Fibroblast of villous mesenchyme (primary cell): ENCODE data around the gene CDH22. TPM values are rescaled to one million over a fixed set of nuclear protein-coding genes. Genes with fewer than 3 reads are reported as not detected.

Experiments
- DNase-seq: peaks from one replicate; pipeline ENCODE4 v3.0.0-alpha.2; 2010; ENCODE audit warnings: low read depth
- H3K4me3 ChIP-seq: 2 replicates; pipeline ENCODE4 v1.5.1; 2011; ENCODE audit warnings: low read depth, mild to moderate bottlenecking, low read length
- CTCF ChIP-seq: IDR thresholded peaks from 2 replicates; pipeline ENCODE4 v1.5.1; 2012; ENCODE audit warnings: low read depth, mild to moderate bottlenecking, low read length; ENCODE audit not compliant: insufficient read depth
- total RNA-seq: library from RNA; depleted of rRNA; stranded (reverse); fragments of >200 nt; gene quantifications from 2 replicates; pipeline ENCODE4 v1.2.3, GENCODE V29; 2012

Gene CDH22
- total RNA-seq, 1 donor = not detected

- no peak for DNase-seq
- no peak overlapping the region for H3K4me3 ChIP-seq
- no peak for TF ChIP-seq CTCF
Measured at GRCh38 chr20:46342451-46343347, 34.4 kb upstream of the CDH22 start.

- TF ChIP-seq CTCF = no peak
- DNase-seq = no peak
- no peak overlapping the region for H3K4me3 ChIP-seq
Measured at GRCh38 chr20:46342010-46342378, 33.7 kb upstream of the CDH22 start.

GRCh38 chr20:46341074-46342009, 33.0 kb upstream of the CDH22 start:
- DNase-seq = no peak
- H3K4me3 ChIP-seq = no peak overlapping the region
- TF ChIP-seq CTCF = no peak

GRCh38 chr20:46339037-46339436, 30.7 kb upstream of the CDH22 start:
- no peak for DNase-seq

GRCh38 chr20:46336735-46337134, 28.4 kb upstream of the CDH22 start:
- TF ChIP-seq CTCF = no peak
- DNase-seq = no peak
- no peak overlapping the region for H3K4me3 ChIP-seq

More at GRCh38 chr20:46339037-46339436, 30.7 kb upstream of the CDH22 start:
- no peak overlapping the region for H3K4me3 ChIP-seq
- no peak for TF ChIP-seq CTCF

- no peak for DNase-seq
- no peak overlapping the region for H3K4me3 ChIP-seq
- no peak for TF ChIP-seq CTCF
Measured at GRCh38 chr20:46334303-46334904, 26.1 kb upstream of the CDH22 start.
